DMS79 (cell line): ENCODE results near the gene TBX10.
"Not testable (repeated sequence)": the region's sequence is repeated elsewhere in the genome, so short reads cannot be mapped to it uniquely, and the experiment has no call there.

Experiments used
- DNase-seq: peaks from one replicate; lab custom pipeline; 2025; lab: John Stamatoyannopoulos, UW

The TBX10 gene

DNA sequence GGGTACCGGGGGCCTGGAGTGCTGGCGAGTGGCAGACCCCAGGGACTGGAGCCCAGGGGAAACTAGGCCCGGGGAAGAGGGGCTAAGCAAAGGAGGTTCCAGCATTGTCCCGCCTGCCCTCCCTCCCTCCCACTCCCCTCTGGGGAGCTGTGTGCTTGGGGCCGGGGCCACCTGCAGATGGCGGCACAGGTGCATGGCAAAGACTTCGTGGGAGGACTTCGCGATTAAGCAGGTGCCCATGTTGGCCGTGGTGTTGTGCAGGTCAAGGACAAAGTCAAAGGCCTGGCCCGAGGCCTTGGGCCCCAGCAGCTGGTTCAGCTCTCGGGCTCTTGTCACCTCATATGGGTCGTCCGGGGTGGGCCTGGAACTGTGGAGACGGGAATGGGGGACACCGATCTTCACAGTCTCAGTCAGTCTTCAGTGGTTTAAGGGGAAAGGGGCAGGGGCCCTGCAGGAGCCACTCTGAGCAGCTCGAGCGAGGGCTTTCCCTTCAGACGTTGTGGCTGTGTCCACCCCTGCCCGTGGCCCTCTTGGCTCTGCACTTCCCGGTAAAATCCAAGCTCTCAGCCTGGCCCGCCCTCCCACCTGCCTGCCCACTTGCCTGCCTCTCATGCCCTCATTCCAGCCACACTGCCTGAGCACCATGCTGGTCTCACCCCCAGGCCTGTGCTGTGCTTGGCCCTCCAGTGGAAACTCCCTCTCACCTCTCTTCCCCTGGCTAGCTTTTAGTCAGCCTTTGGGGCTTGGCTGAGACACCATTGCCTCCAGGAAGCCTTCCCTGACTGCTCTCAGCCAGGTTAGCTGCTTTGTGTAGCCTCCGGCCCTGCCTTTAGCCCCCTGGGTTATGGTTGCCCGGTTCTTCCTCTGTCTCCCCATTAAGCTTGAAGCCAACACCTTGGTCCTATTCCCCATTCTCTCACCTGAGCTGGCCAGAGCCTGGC, 6.2 kb upstream of the TBX10 start:
- DNase-seq = no peak

DNA sequence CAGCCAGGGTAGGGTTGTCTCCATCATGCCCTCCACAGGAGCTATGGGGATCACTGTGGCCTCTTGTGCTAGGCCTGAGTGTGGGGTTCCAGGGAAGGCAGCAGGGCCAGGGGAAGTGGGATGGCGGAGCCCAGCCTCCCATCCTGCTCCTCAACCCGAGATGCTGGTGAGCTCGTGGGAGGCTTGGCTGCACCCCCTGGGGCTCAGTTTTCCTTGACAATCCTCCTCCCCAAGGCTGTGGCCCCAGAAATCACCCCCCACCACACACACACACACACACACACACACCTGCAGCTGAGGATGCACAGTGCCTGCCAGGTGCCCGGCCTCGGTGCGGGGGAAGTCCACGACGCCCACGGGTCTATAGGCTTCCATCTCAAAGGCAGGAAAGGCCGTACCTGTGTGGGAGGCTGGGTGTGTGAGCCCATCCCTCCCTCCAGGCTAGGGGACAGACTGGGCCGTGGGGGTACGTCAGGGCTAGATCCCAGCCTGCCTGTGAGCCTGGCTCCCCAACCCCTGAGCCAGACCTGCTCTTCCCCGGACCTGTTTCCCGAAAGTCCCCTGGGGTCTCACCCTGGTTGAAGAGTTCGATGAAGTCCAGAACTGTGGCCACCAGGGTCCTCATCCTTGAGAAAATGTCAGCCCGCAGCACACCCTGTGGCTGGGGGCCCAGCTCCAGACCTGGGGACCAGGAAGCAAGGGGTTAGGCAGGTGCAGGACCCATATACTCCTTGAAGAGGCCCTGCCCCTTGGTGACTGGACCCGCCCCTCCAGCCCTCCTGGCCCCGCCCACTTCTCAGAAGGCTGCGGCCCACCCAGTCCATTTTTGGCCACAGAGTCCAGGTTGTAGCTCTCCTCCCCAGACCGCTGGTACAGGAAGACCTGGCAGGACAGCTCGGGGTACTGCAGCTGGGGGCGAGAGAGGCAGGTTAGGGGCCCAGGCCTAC, 5.2 kb upstream of the TBX10 start:
- DNase-seq = no peak

DNA sequence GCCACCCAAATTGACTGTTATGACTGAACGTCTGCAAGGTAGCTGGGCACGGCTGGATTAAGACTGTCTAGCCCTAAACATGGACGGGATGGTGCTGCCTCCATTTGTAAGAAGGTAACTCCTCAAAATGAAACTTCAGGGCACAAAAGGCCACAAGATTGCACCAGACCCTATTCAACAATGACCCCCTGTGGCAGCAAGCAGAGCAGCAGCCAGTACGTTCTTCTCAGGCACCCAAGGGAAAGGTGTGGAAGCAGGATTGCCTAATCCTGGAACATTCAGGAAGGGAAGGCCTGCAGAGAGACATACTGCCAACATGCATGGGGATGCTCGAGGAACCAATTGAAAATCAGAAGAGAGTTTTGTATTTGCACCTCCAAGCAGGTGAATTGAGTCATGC, 4.5 kb upstream of the TBX10 start:
- DNase-seq = no peak

DNA sequence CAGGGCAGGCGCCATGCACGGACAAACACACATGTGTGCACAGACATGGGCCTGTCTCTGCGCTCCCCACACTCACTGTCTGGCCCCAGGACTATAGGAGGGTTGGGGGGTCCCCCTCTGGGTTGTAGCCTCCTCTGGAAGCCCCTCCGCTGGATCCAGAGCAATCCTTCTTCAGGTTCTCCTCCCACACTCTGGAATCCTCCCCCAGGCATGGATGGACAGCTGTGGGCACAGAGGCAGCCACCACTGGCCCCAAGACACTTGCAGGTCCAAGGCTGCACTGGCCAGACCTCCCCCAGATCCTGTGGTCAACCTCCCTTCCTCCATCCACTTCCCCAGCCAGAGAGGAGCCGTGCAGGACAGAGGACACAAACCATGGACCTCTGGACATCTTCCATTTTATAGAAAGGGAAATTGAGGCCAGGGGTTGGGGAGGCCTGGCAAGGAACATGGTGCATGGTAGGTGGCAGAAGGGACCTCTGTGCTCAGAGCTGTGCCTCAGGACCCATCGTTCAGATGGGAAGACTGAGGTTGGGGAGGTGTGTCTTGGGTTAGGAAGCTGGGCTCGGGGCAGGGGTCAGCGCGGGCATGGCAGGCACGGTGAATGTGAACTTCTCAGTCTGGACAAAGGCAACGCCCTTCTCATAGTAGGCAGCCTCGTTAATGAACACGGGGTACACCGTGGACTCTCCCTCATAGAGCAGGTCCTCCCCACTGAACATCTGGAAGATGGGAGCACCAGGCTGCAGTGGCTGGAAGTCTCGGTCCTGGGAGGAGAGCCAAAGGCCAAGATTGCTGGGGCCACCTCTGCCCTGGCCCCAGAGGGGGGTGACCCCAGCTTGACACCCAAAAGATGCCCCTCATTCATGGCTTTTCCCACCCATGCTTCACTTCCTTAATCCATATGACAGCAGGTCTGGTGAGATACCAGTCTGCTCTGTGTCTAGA, 2.9 kb upstream of the TBX10 start:
- no peak for DNase-seq

DNA sequence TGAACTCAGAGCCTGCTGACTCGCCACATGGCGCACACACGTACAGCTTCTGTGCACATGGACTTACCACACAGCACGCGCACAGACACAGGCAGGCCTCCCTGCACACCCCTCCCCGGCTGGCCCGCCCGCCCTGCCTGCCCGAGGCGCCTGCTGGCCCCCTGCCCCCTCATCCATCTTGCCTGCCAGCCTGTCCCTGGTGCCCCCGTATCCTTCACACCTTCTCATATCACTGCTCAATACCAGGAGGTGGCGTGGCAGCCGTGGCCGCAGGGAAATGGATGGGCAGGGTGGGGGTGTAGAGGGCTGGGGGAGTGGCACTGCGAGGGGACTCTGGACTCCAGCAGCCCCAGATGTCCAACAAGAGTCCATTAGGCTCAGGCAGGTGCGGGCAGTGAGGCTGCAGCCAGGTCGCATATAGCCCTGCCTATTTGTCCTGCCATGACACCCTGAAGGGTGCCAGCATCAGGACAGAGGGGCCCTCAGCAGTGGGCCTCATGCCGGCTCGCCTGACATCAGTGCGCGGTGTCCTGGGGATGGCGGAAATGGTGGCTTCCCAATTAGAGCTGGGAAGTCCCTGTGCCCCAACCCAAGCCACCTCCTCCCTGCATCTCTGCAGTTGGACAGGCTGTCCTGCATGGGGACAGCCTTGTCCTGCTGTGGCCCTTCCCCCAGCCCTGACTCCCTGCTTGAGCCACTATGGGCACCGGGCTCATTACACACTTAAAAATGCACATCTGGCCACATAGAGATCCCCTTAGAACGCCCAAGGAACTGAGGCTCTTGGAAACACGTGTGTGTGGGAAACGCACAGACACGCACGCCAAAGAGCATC, 2.0 kb upstream of the TBX10 start:
- DNase-seq = no peak

DNA sequence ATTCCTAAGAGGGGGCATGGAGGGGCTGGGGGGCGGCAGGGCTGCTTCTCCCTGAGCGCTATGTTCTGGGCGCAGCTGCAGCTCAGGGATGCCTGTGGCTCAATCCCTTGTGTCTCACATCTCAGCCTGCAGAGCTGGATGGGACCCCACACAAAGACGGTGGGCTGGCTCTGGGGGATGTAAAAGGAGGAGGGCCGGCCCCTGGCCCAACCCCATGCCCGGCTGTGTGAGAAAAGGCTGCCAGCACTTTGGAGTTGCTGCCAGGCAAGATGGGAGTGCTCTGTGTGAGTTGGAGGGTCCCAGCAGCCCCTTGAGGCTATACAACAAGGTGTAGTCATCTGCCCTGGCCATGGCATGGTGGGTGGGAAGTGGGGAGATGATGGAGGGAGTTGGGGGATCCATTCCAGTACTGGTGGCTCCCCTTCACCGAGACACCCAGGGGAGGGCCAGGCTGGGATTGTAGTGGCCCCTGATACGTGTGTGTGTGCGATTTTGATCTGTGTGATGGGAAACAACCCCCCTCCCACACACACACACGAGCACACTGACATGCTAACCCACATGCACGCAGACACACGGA, 1.3 kb upstream of the TBX10 start:
- no peak for DNase-seq

DNA sequence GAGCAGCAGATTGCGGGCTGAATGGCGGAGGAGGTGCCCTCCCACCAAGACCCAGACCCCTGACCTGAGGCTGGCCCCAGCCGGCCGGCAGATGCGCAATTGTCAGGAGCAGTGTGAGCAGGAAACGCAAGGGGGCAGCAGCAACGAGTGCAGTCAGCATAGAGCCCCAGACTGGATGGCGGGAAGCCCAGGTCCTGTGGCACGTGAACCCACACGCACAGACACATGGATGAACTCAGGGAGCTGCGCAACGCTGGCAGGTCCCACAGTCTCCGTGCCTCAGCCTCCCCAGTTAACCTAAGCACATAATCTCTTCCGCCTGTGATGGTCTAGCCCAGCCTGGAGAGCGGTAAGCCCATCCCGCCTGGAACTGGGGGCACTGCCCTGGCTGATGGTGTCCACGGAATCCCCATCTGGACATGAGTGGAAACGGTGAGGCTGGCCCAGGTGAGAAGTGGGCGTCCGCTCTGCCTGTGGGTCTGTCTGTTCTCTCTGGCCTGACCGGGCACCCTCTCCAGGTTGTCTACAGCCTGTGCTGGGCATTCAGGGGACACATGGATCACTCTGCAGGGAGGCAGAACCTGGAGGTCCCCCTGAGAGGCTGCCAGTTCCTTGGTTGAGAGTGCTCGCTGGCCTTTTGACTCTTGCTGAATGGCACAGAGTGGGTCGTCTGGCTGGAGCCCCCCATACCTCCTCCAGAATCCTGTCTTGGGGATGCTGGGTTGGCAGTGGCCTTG, 626 bp upstream of the TBX10 start:
- DNase-seq = no peak

DNA sequence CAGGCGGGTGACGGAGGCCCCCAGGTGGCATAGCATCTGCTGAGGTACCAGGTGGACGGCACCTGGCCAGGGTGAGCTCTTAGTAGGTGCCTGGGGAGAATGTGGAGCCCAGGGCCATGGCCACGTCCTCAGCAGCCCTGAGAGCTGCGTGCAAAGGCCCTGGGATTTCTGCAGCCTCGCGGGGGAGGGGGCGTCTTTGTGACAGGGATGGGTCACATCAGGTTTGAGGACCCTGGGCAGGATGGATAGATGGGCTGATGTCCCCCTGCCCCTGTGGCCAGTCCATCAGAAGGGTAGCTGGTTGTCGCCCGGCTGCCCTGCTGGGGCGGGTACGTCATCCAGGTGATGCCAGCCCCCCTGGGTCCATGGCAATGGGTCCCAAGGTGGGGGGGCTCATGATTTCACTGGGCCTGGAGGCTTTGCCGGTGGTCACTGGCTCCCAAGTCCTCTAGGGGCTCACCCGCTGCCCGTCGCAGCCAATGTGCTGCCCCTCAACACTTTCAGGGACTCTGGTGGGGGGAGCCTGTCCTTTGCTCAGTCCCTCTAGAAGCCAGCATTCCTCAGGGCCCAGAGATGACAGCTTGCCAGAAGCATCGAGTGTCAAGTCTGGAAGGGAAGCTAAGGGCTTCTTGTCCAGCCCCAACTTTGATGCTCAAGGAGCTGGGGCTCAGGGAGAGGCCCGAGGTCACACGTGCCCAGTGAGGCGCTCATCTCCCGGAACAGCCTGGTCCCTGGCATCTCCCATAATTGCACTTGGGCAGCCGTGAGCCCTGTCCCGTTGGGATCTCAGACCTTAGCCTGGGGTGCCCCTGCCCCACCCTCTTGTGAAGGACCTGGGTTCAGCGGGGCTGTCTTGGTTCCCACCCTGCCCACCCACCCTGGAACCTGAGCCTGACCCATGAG, 777 bp downstream of the TBX10 start:
- no peak for DNase-seq

DNA sequence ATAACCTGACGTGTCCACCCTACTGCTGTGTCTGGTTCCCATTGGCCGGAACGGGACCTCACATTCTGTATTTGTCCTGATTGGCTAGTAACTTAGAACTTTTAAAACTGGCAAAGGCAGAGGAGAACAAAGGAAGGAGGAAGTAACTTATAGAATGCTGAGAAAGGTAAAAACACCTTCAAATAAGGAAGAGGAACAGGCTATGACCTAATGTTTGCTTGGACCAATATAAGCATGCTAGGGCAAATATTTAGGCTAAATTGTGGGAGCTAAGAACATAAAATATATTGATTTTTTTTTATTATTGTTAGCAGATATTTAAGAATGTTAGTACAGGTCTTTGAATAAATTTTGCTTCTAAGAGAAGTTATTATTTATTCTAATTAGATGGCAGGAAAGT, 2.1 kb downstream of the TBX10 start:
- DNase-seq = not testable (repeated sequence)

DNA sequence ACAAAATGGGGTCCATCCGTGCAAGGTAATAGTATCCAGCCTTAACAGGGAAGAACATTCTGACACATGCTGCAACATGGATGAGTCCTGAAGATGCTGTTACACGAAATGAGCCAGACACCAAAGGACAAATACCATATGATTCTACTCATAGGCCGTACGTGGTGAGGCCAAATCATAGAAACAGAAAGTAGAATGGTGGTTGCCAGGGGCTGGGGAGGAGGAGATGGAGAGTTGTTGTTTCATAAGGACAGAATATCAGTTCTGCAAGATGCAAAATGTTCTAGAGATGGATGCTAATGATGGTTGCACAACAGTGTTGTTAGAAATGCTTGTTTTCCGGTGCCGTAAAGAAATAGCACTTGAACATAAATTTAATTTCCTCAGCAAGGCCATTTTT, 2.6 kb downstream of the TBX10 start:
- no peak for DNase-seq

DNA sequence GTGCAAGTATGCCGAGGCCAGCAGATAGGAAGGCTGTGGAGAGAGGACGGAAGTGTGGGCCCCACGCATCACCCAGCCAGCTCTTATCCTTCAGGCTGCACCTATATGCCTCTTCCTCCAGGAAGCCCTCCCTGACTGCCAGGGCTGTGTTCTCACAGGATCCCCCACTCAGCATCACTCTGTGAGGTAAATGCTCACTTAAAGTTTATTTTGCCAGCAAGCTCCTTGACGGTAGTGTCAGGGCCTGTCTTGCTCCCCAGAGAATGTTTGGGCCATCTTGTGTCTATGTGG, 4.4 kb downstream of the TBX10 start:
- no peak for DNase-seq

DNA sequence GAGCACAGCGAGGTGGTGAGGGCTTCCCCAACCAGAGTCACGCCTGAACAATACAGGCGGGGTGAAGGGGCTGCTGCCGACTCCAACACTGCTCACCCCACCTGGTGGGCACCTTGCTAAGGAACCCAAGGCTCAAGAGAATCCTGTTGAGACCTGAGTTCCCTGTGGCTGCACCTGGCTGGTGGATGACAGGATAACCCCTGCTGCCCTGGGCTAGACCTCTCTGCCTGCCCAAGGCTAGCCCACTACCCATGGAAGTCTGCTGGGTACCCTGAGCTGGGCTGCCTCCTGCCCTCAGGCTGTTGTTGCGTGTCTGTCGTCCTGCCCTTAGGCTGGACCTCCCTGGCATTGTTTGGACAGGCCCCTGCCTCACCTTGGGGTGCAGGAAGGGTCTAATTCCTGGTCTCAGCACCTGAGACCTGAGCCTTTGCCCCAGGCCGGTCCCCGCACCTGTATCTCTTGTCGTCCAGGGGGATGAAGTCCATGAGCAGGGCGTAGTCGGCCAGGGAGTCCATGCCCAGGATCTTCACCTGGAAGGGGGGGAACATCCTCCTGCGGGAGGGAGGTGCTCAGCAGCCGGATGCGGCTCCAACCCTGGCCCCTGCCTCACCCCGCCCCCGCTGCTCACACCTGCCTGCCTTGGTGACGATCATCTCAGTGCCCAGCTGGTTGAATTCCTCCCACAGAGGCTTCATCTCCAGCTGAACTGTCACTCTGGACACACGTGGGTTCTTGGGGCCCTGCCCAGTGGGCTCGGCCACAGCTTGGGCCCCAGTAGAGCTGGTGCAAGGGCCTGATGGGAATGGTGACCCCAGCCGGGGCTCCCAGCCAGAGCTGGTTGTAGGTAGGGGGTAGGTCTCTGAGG, 5.0 kb downstream of the TBX10 start:
- no peak for DNase-seq

DNA sequence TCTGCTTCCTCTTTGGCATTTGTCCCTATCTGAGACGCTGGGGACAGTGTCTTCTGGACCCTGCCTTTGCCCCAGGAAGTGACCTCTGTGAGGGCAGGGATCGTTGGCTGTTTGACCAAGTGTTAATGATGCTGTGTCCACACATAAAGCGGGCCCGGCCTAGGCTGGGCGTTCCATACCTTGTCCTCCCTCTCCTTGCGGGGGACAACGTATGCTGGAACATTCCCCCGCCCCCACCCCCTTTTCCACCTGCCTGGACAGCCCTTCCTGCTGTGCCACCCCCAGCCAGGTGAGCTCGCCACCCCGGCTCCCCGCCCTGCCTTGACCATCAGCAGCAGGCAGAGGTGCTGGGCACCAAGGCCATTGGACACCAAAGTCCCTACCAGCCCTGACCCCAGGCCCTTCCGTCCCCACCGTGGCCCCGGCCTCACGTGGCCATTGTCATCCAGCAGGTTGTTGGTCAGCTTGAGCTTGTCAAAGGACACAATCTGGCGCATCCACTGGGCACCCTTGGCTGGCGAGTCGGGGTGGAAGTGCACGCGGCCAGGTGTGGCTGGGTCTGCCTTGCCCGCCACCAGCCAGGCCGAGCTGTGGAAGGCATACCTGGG, 5.7 kb downstream of the TBX10 start:
- DNase-seq = no peak

DNA sequence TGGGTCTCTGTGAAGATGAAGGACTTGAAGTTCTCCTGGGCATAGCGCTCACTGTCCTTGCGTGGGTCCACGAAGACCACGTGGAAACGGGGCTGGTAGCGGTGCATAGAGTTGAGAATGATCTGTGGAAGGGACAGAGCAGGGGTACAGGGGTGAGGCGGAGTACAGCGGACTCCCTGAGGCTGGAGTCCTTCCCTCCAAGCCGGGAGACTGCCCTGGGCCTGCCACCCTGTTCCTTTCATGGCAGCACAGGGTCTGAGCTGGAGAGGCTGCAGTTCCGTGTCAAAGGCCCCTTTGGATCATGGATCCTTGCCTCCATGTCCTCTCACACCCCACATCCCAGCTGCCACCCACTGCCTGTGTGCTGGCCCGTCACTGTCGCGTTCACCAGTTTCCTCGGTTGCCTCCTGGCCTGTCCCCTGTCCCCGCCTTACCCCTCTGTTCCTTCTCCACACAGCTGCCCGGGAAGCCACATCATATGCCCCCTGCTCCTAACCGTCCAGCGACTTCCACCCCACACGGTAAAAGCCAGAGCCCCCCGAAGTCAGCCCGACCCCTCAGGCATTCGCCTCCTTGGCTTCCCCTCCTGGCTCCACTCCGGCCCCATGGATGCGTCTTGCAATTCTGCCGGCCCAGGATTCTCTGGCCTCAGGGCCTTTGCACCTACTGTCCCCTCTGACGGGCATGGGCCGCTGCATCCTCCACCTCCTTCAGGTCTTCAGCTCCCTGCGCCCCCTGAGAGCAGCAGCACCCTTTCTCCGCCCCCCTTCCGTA, 6.4 kb downstream of the TBX10 start:
- DNase-seq = no peak

DNA sequence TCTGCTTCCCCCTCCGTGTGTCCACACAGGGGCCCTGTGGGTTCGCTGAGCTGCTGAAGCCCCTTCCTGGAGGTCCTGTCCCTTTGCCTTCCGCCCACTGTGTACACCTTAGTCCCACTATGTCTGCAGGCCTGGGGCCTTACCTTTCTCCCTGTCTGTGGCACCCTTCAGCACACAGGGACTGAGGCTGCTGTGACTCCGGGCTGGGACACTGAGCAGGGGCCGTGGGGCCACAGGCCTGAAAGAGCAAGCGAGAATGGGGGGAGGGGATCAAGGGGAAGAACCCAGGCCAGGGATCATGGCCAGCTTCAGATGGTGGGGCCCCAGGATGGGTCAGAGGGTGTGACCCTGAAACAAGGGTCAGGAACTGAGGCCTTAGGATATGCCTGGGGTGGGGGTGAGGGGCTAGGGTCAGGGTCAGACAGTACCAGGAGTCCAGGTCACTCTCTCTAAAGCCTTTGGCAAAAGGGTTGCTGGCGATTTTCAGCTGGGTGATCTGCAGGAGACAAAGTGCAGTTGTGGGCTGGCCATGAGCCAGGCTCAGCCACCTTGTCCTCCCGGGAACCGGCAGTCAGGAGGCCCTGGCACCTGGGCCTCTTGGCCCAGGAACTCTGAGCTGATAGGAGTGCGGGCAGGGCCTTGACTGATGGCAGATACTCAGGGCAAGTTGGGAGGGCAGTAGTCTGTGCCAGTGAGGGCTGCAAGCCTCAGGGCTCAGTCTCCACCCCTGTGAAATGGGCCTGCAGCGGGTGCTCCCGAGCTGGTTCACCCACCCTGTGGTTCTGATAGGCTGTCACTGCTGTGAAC, 7.2 kb downstream of the TBX10 start:
- DNase-seq = peak; percentile 19

DNA sequence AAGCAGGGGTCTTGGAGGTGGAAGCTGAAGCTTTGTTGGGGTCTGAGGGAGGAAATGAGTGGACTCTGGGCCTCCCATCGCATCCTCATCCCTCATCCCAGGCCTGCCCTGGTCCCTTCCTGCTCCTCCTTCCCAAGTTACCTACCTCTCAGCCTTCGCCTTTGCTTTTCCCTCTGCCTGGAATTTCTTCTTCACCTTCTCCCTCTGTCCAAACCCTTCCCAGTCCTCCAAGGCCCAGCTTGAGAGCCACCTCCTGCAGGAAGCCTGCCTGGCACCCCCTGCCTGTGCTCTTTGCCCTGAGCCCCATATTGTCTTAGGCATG, 7.7 kb downstream of the TBX10 start:
- DNase-seq = no peak
